ENCODE measurements around the gene NDUFS7.

The NDUFS7 gene

GRCh38 chr19:1424192-1424955 is 40.7 kb downstream of the NDUFS7 start:
- no peak for TF ChIP-seq CTCF (IDR thresholded peaks at IDR 0.05; ENCODE audit: low read depth, low read length, missing control alignments)
- no peak overlapping the region for H3K4me3 ChIP-seq (replicated peaks; ENCODE audit: low read depth, low read length)
- DNase-seq (ENCODE audit: extremely low read depth, low read depth), result no peak

GRCh38 chr19:1425102-1425837 is 41.6 kb downstream of the NDUFS7 start:
- no peak for TF ChIP-seq CTCF (IDR thresholded peaks at IDR 0.05; ENCODE audit: low read depth, low read length, missing control alignments)
- no peak overlapping the region for H3K4me3 ChIP-seq (replicated peaks; ENCODE audit: low read depth, low read length)
- DNase-seq (ENCODE audit: extremely low read depth, low read depth), result no peak

- H3K4me3 ChIP-seq (replicated peaks; ENCODE audit: low read depth, low read length), result no peak overlapping the region
- no peak for DNase-seq (ENCODE audit: extremely low read depth, low read depth)
- no peak for TF ChIP-seq CTCF (IDR thresholded peaks at IDR 0.05; ENCODE audit: low read depth, low read length, missing control alignments)
These were observed 42.2 kb downstream of the NDUFS7 start for GRCh38 chr19:1425902-1426301.

GRCh38 chr19:1426736-1427135 is 43.0 kb downstream of the NDUFS7 start:
- no peak for DNase-seq (ENCODE audit: extremely low read depth, low read depth)
- no peak overlapping the region for H3K4me3 ChIP-seq (replicated peaks; ENCODE audit: low read depth, low read length)
- no peak for TF ChIP-seq CTCF (IDR thresholded peaks at IDR 0.05; ENCODE audit: low read depth, low read length, missing control alignments)

- no peak for TF ChIP-seq CTCF (IDR thresholded peaks at IDR 0.05; ENCODE audit: low read depth, low read length, missing control alignments)
- no peak overlapping the region for H3K4me3 ChIP-seq (replicated peaks; ENCODE audit: low read depth, low read length)
- DNase-seq (ENCODE audit: extremely low read depth, low read depth), result no peak
These were observed 43.7 kb downstream of the NDUFS7 start for GRCh38 chr19:1427221-1427920.

GRCh38 chr19:1428738-1429391 is 45.2 kb downstream of the NDUFS7 start:
- H3K4me3 ChIP-seq (replicated peaks; ENCODE audit: low read depth, low read length), result no peak overlapping the region
- DNase-seq (ENCODE audit: extremely low read depth, low read depth), result no peak
- no peak for TF ChIP-seq CTCF (IDR thresholded peaks at IDR 0.05; ENCODE audit: low read depth, low read length, missing control alignments)

Measured in HFF-Myc (cell line).